Memory B cell (primary cell): ENCODE results near the gene PMM2.
"Not testable (repeated sequence)": the region's sequence is repeated elsewhere in the genome, so short reads cannot be mapped to it uniquely, and the experiment has no call there.

Source experiments
- ATAC-seq: fragments of 150-1000 bp; cut with Tn5 transposase; 2 replicates; pipeline ENCODE4 v1.10.0; 2021; ENCODE audit warnings: low read depth, mild to moderate bottlenecking, moderate library complexity
- DNase-seq, 2 donors: peaks; one replicate each; pipeline ENCODE4 v3.0.0; 2022; ENCODE audit warnings: low spot score in 2 of 2
- H3K27ac Mint-ChIP-seq: one replicate; pipeline ENCODE4 v1.8.0; 2022; ENCODE audit warnings: mild to moderate bottlenecking, moderate library complexity, mixed read lengths
- H3K27me3 Mint-ChIP-seq: one replicate; pipeline ENCODE4 v1.8.0; 2022; ENCODE audit warnings: mixed read lengths
- H3K36me3 Mint-ChIP-seq: one replicate; pipeline ENCODE4 v1.8.0; 2022; ENCODE audit warnings: mild to moderate bottlenecking, mixed read lengths
- H3K4me1 Mint-ChIP-seq: one replicate; pipeline ENCODE4 v1.8.0; 2022; ENCODE audit warnings: mixed read lengths
- H3K4me3 Mint-ChIP-seq: one replicate; pipeline ENCODE4 v1.8.0; 2022; ENCODE audit warnings: mild to moderate bottlenecking, moderate library complexity, mixed read lengths
- H3K9me3 Mint-ChIP-seq: one replicate; pipeline ENCODE4 v1.8.0; 2022; ENCODE audit warnings: mixed read lengths

Gene PMM2

GRCh38 chr16:8867216-8867931, 69.7 kb downstream of the PMM2 start:
- Mint-ChIP-seq H3K4me1 (peaks cover 44% of the 10 kb centered on the region), H3K4me3 (peak overlapping the region; percentile 93), H3K27ac (peak overlapping the region; percentile 86), H3K36me3 (no peaks in the 10 kb centered on the region), H3K27me3 (no peaks in the 10 kb centered on the region), H3K9me3 (no peaks in the 10 kb centered on the region)
- no peak for ATAC-seq
- DNase-seq: no peak

- peak overlapping the region; percentile 86 for H3K27ac Mint-ChIP-seq
These were observed 70.3 kb downstream of the PMM2 start for GRCh38 chr16:8867932-8868415.

GRCh38 chr16:8868416-8869211, 71.0 kb downstream of the PMM2 start, which contains the start of gene CARHSP1:
Gene CARHSP1 (minus strand): TSS chr16:8869006. CDS start chr16:8859328, 9,678 bp downstream.
- H3K27me3 Mint-ChIP-seq: no peaks in the 10 kb centered on the region
- no peaks in the 10 kb centered on the region for H3K36me3 Mint-ChIP-seq
- DNase-seq: peak; percentile 69 to 72
- H3K4me1 Mint-ChIP-seq: peaks cover 44% of the 10 kb centered on the region
- peak within 1 kb of the TSS; percentile 93 for H3K4me3 Mint-ChIP-seq
- peak within 1 kb of the TSS; percentile 86 for H3K27ac Mint-ChIP-seq
- no peaks in the 10 kb centered on the region for H3K9me3 Mint-ChIP-seq
- peak; percentile 76 for ATAC-seq

More at GRCh38 chr16:8867932-8868415, 70.3 kb downstream of the PMM2 start:
- DNase-seq (no peak), ATAC-seq (no peak)
- H3K4me1 Mint-ChIP-seq: peaks cover 44% of the 10 kb centered on the region
- H3K27me3 Mint-ChIP-seq: no peaks in the 10 kb centered on the region
- H3K36me3 Mint-ChIP-seq: no peaks in the 10 kb centered on the region
- peak overlapping the region; percentile 93 for H3K4me3 Mint-ChIP-seq
- H3K9me3 Mint-ChIP-seq: no peaks in the 10 kb centered on the region

GRCh38 chr16:8869212-8869987, 71.8 kb downstream of the PMM2 start:
- Mint-ChIP-seq H3K4me3 (peak overlapping the region; percentile 88), H3K9me3 (no peaks in the 10 kb centered on the region), H3K27ac (peak overlapping the region; percentile 19), H3K27me3 (no peaks in the 10 kb centered on the region), H3K4me1 (peaks cover 37% of the 10 kb centered on the region), H3K36me3 (no peaks in the 10 kb centered on the region)
- ATAC-seq: no peak
- DNase-seq: no peak

GRCh38 chr16:8869988-8870241, 72.3 kb downstream of the PMM2 start:
- not testable (repeated sequence) for H3K27me3 Mint-ChIP-seq, ATAC-seq, H3K4me3 Mint-ChIP-seq, H3K27ac Mint-ChIP-seq, DNase-seq, H3K9me3 Mint-ChIP-seq, H3K36me3 Mint-ChIP-seq
- peaks cover 37% of the 10 kb centered on the region for H3K4me1 Mint-ChIP-seq

GRCh38 chr16:8872071-8872470, 74.4 kb downstream of the PMM2 start:
- Mint-ChIP-seq H3K36me3 (no peaks in the 10 kb centered on the region), H3K4me1 (peaks cover 25% of the 10 kb centered on the region), H3K4me3 (no peak overlapping the region), H3K27me3 (no peaks in the 10 kb centered on the region), H3K27ac (no peak overlapping the region), H3K9me3 (no peaks in the 10 kb centered on the region)
- ATAC-seq (no peak), DNase-seq (no peak)

GRCh38 chr16:8872967-8873865, 75.6 kb downstream of the PMM2 start:
- Mint-ChIP-seq H3K4me1 (peaks cover 15% of the 10 kb centered on the region), H3K27me3 (peaks cover 2% of the 10 kb centered on the region), H3K36me3 (no peaks in the 10 kb centered on the region), H3K9me3 (no peaks in the 10 kb centered on the region), H3K27ac (no peak overlapping the region), H3K4me3 (no peak overlapping the region)
- no peak for DNase-seq
- ATAC-seq: no peak

- H3K4me3 Mint-ChIP-seq: not testable (repeated sequence)
These were observed 76.2 kb downstream of the PMM2 start for GRCh38 chr16:8873866-8874195.

GRCh38 chr16:8874388-8874787, 76.7 kb downstream of the PMM2 start:
- Mint-ChIP-seq H3K4me1 (peaks cover 12% of the 10 kb centered on the region), H3K27me3 (peaks cover 2% of the 10 kb centered on the region), H3K36me3 (no peaks in the 10 kb centered on the region), H3K9me3 (no peaks in the 10 kb centered on the region), H3K4me3 (no peak overlapping the region), H3K27ac (no peak overlapping the region)
- DNase-seq: no peak
- ATAC-seq: no peak

More at GRCh38 chr16:8873866-8874195, 76.2 kb downstream of the PMM2 start:
- not testable (repeated sequence) for H3K27ac Mint-ChIP-seq, ATAC-seq, H3K9me3 Mint-ChIP-seq, H3K36me3 Mint-ChIP-seq, DNase-seq, H3K27me3 Mint-ChIP-seq
- H3K4me1 Mint-ChIP-seq: peaks cover 15% of the 10 kb centered on the region

- H3K4me3 Mint-ChIP-seq, H3K27ac Mint-ChIP-seq: not testable (repeated sequence)
- H3K4me1 Mint-ChIP-seq: peaks cover 13% of the 10 kb centered on the region
These were observed 77.7 kb downstream of the PMM2 start for GRCh38 chr16:8875317-8875716.

GRCh38 chr16:8877894-8878522, 80.4 kb downstream of the PMM2 start:
- H3K27me3 Mint-ChIP-seq: peaks cover 2% of the 10 kb centered on the region
- no peaks in the 10 kb centered on the region for H3K9me3 Mint-ChIP-seq
- H3K36me3 Mint-ChIP-seq: no peaks in the 10 kb centered on the region
- H3K4me3 Mint-ChIP-seq: no peak overlapping the region
- ATAC-seq (no peak), DNase-seq (no peak)
- no peak overlapping the region for H3K27ac Mint-ChIP-seq
- H3K4me1 Mint-ChIP-seq: peaks cover 6% of the 10 kb centered on the region

More at GRCh38 chr16:8875317-8875716, 77.7 kb downstream of the PMM2 start:
- DNase-seq, ATAC-seq, H3K27me3 Mint-ChIP-seq, H3K9me3 Mint-ChIP-seq, H3K36me3 Mint-ChIP-seq: not testable (repeated sequence)

- Mint-ChIP-seq H3K9me3 (no peaks in the 10 kb centered on the region), H3K4me1 (peaks cover 6% of the 10 kb centered on the region), H3K4me3 (no peak overlapping the region), H3K27me3 (peaks cover 2% of the 10 kb centered on the region), H3K27ac (no peak overlapping the region), H3K36me3 (no peaks in the 10 kb centered on the region)
- DNase-seq: no peak
- no peak for ATAC-seq
These were observed 80.9 kb downstream of the PMM2 start for GRCh38 chr16:8878523-8878911.
